ENCODE results near the gene HOGA1.
"Not testable (repeated sequence)": the region's sequence is repeated elsewhere in the genome, so short reads cannot be mapped to it uniquely, and the experiment has no call there.

The HOGA1 gene

GRCh38 chr10:97643441-97643985 lies 59.3 kb downstream of the HOGA1 start:
- DNase-seq (ENCODE audit: extremely low read depth, low read depth): no peak
- no peak overlapping the region for H3K4me3 ChIP-seq (replicated peaks; ENCODE audit: low read depth, low read length)
- TF ChIP-seq CTCF (IDR thresholded peaks at IDR 0.05; ENCODE audit: low read depth, low read length, missing control alignments): no peak

- no peak overlapping the region for H3K4me3 ChIP-seq (replicated peaks; ENCODE audit: low read depth, low read length)
- no peak for DNase-seq (ENCODE audit: extremely low read depth, low read depth)
- no peak for TF ChIP-seq CTCF (IDR thresholded peaks at IDR 0.05; ENCODE audit: low read depth, low read length, missing control alignments)
Measured at GRCh38 chr10:97644936-97645335, 60.7 kb downstream of the HOGA1 start.

DNA sequence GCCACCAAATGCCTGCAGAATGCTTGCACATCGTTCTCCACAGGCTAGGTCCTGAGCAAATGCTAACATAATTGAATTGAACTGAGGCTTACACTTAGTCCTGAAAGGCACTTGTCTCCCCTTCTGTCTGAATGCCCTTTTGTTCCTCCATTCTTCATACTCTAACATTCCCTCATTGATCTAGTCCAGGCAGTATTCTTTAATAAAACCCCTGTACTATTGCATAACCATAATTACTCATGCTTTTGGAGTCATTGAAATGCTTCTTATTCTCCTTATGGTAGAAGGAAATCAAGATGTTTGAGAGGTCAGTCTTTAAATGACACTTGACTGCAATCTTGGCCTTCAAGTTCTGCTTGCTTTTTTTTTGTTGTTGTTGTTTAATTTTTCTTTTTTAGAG lies 63.4 kb downstream of the HOGA1 start:
- no peak for DNase-seq (ENCODE audit: extremely low read depth, low read depth)
- TF ChIP-seq CTCF (IDR thresholded peaks at IDR 0.05; ENCODE audit: low read depth, low read length, missing control alignments): no peak
- H3K4me3 ChIP-seq (replicated peaks; ENCODE audit: low read depth, low read length): no peak overlapping the region

GRCh38 chr10:97648562-97649404 lies 64.6 kb downstream of the HOGA1 start:
- DNase-seq (ENCODE audit: extremely low read depth, low read depth): peak; percentile 83
- TF ChIP-seq CTCF (IDR thresholded peaks at IDR 0.05; ENCODE audit: low read depth, low read length, missing control alignments): no peak
- no peak overlapping the region for H3K4me3 ChIP-seq (replicated peaks; ENCODE audit: low read depth, low read length)

GRCh38 chr10:97649405-97649750 lies 65.2 kb downstream of the HOGA1 start:
- DNase-seq (ENCODE audit: extremely low read depth, low read depth); H3K4me3 ChIP-seq (replicated peaks; ENCODE audit: low read depth, low read length): not testable (repeated sequence)

- no peak overlapping the region for H3K4me3 ChIP-seq (replicated peaks; ENCODE audit: low read depth, low read length)
- TF ChIP-seq CTCF (IDR thresholded peaks at IDR 0.05; ENCODE audit: low read depth, low read length, missing control alignments): no peak
- DNase-seq (ENCODE audit: extremely low read depth, low read depth): no peak
Measured at GRCh38 chr10:97650726-97651125, 66.5 kb downstream of the HOGA1 start.

- H3K4me3 ChIP-seq (replicated peaks; ENCODE audit: low read depth, low read length): no peak overlapping the region
- no peak for TF ChIP-seq CTCF (IDR thresholded peaks at IDR 0.05; ENCODE audit: low read depth, low read length, missing control alignments)
- DNase-seq (ENCODE audit: extremely low read depth, low read depth): no peak
Measured at GRCh38 chr10:97651773-97652172, 67.6 kb downstream of the HOGA1 start.
